GM21717 (cell line): ENCODE results near the gene NLRP5.
"Not testable (repeated sequence)": the region's sequence is repeated elsewhere in the genome, so short reads cannot be mapped to it uniquely, and the experiment has no call there.

Experiments
- ATAC-seq: cut with Tn5 transposase; IDR thresholded peaks from one replicate; pipeline ENCODE4 v1.9.1; 2021; ENCODE audit warnings: mild to moderate bottlenecking, moderate library complexity; ENCODE audit not compliant: unreplicated experiment

The NLRP5 gene

DNA sequence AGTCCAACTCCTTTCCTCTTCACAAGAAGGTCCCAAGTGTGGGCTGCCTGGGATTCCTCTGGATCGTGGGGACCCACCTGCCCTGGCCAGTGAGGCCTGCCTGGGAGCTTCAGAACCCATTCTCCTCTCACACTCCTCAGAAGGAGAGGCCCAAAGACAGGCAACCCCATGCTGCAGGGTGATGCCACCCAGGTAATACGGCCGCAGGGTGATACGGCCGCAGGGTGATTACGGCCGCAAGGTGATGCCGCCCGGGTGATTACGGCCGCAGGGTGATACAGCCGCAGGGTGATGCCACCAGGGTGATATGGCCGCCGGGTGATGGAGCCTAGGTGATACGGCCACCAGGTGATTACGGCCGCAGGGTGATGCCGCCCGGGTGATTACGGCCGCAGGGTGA is 111.7 kb downstream of the NLRP5 start:
- not testable (repeated sequence) for ATAC-seq

DNA sequence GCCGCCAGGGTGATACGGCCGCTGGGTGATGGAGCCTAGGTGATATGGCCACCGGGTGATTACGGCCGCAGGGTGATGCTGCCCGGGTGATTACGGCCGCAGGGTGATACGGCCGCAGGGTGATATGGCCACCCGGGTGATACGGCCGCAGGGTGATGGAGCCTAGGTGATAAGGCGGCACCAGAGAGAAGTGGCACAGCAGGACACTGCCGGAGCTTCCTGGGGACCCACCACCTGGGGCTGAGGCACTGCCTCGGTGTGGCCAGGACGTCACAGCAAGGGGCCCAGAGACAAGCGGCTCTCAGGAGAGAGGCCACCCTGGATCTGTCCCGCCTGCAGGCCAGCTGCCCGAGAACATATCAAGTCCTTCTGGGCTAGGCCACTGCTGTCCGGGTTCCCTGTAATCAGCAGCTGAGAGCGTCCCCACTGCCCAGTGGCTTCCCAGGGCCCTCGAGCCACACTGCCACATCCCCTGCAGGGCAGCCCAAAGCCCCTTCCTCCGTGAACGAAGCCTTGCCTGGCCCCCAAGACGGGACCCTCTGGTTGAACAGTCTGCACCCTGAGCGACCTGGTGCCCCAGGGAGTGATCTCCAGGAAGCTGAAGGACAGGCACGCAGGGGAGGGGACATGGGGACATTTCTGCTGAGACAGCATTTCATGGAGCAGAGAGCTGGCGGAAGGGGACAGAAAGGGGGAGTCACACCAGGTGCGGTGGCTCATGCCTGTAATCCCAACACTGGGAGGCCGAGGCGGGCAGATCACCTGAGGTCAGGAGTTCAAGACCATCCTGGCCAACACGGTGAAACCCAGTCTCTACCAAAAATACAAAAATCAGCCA is 112.4 kb downstream of the NLRP5 start:
- no peak for ATAC-seq

DNA sequence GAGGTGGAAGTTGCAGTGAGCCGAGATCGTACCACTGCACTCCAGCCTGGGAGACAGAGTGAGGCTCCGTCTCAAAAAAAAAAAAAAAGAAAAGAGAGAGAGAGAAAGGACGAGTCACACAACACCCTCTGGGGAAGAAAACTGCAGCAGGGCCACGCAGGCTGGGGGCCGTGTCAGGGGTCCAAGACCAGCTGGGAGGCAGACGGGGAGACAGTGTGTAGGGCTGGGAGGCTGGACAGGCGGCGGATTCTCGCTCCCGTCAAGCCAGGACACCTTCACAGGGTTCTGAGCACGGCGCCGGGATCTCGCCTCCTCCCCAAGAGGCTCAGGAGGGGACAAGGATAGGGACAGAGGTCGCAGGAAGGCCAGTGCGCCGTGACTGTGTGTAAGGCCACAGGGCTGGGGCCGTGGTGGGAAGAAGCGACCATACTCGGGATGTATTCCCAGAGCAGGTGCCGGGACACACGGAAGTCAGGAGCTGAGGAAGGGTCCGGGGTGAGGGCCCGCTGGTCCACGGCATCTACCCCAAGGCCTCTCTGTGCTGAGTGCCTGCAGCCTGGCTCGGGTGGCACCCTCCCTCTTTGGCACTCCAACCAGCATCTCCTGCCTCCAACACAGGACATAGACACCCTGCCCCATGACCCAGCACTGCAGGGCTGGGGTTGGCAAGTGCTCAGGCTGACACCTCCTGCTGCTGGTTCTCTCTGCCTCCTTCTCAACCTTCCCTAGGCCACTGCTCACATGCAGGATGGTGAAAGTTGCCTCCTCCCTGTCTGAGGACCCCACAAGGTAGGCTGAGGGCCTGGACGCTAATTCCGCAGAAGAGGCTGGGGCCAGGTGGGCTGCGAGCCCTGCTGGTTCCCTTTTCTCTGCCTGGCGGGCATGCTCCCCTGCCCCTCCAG is 113.3 kb downstream of the NLRP5 start:
- no peak for ATAC-seq

DNA sequence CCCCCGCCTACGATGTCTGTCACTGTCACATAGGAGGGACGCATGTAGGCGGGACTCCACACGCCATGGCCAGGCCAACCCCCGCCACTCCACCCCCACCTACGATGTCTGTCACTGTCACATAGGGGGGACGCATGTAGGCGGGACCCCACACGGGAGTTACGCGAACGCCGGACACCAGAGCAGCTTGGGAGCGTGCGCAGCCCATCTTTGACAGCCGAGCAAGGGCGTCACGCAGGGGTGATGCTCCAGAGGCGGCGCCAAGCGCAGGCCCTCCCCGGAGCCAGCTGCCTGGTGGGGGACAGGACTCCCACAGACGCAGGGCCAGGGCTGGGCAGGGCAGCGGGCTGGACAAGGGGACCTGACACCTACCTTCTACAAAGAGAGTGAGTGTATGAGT is 114.5 kb downstream of the NLRP5 start:
- ATAC-seq, result no peak

DNA sequence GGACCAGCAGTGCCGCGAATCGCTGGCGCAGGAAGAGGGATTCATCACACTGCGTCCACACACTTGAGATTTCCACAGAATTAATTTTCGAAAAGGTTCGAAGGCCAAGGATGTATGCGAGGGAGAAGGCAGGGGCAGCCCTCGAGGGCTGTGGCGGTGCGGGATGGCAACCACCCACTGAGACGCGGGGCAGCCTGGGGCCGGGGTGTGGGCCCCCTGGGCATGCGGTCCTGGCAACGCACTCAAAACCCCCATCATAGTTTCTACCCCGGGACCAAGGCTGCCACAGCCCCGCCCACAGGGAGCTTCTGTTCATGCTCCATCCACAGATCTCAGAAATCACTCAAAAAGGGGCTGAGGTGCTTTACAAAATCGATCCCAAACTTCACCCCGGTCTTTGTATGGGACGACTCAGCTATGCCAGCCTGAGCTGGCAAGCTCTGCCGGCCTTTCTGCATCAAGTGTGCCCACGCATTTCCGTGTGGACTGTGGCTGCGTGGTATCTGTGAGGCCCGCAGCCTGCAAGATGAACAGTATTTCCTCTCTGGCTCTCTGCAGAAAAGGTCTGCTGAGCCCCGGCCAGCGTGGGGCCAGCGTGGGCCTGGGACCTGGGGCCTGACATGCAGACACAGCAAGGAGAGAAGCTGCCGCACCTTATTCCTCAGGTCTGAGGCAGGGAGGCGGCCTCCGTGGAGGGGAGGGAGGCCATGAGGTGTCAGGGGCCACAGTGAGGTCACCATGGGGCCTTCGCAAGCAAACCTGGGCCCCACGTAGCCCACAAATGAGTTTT is 115.4 kb downstream of the NLRP5 start:
- ATAC-seq, result no peak

DNA sequence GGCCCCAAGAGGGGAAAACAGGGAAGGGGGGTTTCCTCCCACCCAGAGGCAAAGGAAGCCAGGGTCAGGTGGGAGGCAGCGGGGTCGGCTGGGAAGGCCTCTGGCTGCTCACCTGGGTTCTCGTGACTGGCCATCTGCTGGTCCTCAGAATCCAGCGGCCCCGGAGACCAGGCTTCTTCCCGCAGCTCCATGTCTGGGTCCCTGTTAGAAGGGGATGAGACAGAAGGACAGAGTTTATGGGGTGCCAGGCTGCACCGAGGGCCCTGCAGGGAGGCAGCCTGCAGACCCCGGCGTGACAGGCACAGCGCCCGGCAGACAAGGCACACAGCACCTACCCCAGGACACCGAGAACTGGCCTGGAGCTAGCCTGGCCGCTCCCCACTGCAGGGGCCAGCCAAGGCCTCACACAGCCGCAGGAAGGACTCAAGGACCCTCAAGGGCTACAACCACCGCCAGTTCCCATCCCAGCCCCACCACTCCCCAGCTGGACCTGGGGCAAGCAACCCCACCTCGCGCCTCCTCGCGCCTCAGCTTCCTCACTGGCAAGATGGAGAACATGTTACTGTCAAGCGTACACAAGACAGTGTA is 116.5 kb downstream of the NLRP5 start:
- no peak for ATAC-seq

DNA sequence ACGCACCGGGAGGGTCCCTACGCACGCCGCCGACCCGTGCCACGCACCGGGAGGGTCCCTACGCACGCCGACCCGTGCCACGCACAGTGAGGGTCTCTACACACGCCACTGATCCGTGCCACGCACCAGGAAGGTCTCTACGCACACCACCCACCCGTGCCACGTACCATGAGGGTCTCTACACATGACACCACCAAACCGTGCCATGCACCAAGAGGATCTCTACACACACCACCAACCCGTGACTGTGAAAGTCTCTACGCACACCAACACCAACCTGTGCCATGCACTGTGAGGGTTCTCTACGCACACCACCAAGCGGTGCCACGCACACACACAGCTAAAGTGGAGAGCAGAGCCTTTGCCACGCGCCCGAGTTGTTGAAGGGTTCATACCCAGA is 117.8 kb downstream of the NLRP5 start:
- no peak for ATAC-seq

DNA sequence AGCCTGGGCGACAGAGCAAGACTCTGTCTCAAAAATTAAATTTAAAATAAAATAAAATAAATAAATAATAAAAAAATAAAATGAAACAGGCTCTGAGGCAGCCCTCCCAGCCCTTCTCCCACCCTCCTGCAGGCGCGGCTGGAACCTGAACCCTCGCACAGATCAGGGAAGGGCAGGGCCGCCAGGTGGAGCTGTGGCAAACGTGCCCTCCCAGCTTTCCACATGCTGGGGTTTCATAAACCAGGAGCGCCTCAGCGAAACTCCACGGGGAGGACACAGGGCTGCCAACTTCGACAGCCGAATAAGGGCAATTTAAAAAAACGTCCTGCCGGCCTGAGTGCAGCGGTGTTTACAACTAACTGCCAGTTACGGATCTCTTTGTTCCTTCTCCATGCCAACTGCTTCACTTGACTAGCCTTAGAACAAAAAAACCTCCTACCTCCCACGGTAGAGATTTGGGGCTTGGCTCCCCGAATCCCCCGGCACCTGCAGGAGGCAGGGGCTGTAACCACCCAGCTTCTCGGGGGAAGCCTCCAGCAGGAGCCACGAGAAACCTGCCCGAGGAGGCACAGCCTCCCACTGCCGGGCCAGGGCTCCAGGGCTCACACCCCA is 118.6 kb downstream of the NLRP5 start:
- no peak for ATAC-seq

DNA sequence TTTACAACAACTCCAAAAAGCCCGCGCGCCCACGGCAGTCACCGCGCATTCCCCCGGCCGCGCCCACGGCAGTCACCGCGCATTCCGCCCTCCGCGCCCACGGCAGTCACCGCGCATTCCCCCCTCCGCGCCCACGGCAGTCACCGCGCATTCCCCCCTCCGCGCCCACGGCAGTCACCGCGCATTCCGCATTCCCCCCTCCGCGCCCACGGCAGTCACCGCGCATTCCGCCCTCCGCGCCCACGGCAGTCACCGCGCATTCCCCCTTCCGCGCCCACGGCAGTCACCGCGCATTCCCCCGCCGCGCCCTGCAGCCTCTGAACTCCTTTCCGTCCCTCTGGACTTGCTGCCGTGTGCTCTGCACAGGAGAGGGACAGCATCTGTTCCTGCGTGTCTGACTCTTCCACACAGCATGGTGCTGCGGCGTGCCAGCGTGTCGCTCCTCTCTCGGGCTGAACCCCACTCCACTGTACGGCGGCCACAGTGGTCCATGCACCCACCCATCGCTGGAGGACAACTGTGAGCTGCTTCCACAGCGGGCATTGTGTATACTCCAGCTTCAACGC is 119.3 kb downstream of the NLRP5 start:
- ATAC-seq, result not testable (repeated sequence)

DNA sequence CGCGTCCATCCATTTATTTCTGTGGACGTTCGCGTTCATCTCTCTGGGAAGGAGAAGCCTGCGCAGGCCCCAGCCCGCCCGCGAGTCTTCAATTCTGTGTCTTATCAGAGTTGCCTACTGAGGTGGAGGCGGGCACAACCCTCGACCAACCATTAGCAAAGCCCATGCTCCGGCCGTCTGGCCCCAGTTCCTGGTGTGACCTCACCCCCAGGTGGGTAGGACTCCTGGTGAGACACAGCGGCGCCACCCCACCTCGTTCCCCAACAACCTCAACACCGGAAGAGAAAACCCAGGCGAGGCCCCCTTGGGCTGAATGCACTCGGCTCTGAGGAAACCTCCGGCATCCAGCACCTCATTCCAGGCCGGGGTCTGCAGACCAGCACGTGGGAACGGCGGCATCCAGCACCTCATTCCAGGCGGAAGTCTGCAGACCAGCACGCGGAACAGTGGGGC is 119.8 kb downstream of the NLRP5 start:
- no peak for ATAC-seq

DNA sequence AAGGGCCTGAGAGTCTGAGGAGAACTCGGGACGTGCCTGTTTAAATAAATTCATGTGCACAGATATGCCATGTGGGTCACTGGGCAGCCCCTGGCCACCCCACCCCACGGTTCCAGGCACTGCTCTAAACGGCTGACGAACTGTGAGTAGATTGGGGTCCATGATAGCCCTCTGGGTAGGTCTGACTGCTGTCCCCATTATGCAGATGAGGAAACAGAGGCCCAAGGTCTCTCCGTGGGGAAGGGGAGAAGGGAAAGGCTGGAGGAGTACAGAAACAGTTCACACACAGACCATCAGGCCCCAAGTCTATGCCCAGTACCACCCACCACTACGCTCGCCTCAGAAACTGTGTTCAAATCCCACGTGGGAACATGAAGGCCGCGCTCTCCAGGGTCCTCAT is 120.4 kb downstream of the NLRP5 start:
- ATAC-seq, result no peak

DNA sequence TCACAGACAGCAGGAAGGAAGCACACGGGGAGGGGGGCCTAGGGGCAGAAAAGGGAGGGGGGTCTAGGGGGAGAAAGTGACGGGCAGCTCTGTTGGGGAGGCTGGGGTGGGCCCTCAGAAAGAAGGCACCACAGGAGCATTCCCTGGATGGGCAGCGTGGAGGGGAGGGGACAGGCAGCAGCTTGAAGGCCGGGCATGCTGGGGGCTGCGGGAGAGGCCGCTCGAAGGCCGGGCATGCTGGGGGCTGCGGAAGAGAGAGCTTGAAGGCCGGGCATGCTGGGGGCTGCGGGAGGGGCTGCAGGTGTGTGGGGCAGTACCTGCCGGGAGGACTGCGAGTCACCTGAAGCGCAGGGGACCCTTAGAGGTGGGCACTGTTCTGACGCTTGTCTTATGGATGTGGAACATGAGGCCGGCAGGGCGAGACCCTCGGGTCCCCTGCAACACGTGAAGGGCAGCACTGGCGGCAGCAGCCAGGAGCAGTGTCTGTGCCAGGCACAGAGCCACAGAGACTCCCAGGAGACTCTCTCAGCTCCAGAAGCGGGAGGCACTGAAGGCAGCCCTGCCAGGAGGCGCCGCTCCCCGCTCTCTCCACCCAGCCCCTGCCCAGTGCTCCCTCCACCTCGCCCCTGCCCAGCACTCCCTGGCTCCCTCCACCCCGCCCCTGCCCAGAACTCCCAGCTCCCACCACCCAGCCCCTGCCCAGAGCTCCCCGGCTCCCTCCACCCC is 121.2 kb downstream of the NLRP5 start:
- ATAC-seq, result no peak

DNA sequence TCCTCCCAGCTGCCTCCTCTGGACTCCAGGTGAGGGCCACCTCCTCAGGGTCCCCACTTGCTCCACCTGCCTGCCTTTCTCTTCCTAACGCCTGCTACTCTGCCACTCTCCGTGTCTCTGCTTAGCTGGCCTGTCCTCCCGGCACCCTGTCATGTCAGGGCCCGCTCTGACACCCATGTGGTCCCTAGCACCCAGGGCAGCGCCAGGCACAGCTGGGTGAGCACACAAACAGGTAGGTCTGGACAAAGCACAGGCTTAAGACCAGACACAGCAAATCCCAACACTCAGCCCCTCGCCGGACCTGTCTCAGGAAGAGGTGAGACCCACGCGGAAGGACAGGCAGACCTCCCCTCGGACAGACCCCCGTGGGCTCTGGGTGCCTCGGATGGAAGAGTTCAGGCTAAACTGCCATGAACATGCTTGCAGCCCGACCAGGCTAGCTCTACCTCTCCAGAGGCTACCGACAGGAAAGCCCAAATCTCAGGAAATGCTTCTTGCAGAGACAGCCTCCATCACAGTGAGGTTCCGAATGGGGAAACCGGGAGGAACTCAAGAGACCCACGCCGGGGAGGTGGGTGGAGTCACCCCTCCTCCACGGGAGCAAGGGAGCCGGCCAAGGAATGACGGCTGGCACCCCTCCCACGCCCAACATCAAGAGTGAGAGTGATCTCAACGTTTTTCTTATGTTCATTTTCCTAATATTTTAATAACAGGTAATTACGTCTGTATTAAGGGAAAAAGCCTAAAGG is 122.0 kb downstream of the NLRP5 start:
- ATAC-seq, result no peak

DNA sequence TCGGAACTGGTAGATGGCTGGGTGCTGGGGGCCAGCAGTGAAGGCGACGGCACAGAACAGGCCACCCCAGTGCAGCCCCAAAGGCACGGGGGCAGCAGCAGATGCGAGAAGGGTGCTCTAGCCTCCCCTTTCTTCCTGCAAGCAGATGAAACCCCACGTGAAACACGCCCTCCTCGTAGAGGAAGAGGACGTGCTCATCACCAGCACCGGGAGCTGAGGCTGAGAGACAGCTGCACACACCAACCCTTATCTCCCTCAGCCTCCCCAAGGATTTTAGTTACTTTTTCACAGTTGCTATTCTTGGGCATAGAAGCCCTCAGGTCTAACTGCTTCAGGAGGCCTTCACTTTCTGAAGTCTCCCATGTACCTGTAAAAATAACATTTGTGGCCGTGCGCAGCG is 122.7 kb downstream of the NLRP5 start:
- no peak for ATAC-seq

DNA sequence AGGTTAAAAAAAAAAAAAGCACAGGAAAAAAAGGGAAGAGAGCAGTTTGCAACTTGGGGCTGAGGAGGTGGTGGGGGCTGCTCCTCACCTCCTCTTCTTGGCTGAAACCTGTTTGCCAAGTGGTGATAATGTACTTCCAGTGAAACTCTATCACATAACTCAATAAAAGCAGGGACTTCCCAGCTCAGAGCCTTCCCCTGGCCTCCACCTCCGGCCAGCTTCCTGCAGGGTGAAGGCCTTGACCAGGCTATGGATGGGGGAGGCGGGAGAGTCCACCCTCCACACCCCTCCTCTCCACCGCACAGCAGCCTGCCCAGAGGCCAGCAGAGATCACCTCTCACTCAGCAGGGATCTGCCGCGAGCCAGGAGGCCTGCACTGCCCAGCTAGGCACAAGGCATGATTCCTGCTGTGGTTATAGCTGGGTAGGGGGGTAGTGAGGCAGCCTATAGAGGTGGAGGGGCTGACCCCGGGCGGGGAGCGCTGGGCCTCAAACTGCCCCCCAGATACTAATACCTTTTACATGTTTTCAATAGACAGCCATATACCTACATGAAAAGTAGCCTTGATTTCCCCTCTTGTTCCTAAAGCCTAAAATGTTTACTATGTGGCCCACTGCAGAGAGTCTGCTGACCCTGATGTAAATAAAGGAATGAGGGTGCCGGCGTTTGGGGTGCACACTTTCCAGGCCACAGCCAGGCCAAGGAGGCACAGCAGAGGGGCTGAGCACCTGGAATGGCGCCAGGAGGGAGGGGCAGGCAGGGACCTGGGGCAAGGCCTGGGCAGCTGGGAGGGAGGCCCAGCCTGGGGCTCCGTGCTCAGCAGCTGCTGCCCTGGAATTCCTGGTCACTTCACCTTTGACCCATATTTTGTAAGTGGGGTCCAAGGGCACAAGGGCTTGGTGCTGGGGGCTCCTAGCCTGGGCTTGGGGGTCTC is 124.2 kb downstream of the NLRP5 start:
- ATAC-seq, result no peak
